Cortex of kidney (tissue), 1 donor: Measurements from ENCODE around the gene NOP56.

Experiments used
- DNase-seq: peaks from one replicate; lab custom pipeline; 2025; lab: John Stamatoyannopoulos, UW

The NOP56 gene, protein sequence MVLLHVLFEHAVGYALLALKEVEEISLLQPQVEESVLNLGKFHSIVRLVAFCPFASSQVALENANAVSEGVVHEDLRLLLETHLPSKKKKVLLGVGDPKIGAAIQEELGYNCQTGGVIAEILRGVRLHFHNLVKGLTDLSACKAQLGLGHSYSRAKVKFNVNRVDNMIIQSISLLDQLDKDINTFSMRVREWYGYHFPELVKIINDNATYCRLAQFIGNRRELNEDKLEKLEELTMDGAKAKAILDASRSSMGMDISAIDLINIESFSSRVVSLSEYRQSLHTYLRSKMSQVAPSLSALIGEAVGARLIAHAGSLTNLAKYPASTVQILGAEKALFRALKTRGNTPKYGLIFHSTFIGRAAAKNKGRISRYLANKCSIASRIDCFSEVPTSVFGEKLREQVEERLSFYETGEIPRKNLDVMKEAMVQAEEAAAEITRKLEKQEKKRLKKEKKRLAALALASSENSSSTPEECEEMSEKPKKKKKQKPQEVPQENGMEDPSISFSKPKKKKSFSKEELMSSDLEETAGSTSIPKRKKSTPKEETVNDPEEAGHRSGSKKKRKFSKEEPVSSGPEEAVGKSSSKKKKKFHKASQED

DNA sequence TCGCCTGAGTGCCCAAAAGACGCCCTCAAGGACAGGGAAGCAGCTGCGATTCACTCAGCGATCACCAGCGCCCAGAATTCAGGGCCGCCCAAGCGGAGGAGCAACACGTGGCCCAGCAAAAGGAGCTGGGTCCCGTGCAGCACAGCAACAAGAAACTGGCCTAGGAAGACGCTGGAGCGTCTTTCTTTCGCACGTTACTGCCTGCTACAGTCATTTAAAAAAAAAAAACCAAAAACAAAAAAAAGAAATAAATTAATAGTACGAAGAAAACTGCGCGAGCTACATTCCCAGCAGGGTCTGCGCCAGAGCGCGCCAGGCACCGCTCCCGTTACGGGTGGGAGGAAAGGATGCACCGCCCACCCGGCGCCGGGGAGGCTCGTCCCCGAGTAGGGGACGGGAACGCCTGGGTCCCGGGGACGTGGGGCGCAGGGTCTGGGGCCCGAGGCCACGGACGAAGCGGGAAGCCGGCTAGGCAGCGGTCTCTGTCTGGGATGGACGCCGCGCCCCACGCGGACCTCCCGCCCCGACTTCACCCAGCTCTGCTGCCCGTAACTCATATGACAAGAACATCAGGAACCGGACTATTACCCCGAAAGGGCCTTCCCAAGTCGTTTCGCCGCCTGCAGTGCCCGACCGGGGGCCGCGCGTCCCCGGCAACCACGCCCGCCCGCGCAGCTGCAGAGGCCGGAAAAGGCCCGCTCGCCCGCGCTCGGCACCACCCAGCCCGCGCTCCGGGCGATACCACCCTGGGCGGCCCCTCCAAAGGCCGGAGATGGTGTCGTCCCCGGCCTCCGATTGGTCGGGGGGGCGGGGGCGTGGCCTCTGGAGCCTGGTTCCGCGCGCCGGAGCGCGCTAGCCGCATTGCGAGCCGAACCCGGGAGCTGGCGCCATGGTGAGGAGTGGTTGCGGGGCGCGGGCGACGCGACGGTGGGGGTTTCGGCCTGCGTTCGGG, at the start of gene NOP56:
TSS of gene NOP56 (plus strand) at position 861 of the 952 bp plus-strand sequence. CDS start at position 890, 29 bp downstream.
- DNase-seq = peak; percentile 55

DNA sequence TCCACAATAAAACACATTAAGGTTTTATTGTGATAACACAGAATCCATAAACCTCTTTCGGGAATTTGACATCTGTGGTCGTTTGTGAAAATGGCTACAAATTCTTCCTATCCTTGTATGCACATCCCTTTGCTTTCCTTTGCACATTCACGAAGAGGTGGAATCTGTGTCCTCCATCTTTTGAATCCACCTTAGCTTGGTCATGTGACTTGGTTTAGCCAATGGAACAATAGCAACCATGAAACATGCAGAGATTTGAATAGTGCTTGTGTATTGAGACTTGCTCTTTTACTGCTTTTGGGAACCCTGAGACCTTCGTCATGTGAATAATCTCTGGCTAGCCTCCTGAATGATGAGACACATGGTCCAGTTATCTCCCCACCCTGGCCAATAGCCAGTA, 49.7 kb upstream of the NOP56 start:
- DNase-seq = no peak

DNA sequence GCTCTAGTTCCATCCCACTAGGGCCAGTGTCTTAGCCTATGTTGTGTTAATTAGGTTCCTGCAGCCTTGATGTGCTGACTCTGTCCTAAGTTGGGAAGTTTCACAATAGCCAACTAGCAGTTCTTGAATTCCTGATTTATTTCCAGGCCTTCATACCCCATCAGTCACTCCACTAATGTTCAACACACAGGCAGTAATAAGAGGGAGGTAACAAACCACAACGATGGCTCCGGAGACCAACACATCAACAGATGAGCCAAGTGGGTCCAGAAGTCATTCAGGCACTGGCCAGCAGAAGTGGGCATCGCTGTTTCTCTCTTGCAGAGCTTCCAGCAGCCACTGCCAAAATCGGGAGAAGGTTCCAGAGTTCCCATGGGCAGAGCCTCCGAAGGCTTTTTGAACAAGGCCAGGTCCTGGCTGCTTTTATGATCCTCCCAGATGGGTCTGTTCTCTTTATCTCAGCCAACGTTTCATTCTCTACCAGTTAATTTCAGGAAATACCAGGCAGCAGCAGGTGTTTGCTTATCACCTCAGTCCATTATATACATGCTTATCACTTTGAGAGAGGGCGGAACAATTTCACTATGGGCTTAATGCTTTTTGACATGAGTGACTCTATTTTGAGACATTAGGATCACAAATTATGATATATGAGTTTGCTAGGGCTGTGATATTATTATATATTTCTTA, 48.5 kb upstream of the NOP56 start:
- DNase-seq = no peak

DNA sequence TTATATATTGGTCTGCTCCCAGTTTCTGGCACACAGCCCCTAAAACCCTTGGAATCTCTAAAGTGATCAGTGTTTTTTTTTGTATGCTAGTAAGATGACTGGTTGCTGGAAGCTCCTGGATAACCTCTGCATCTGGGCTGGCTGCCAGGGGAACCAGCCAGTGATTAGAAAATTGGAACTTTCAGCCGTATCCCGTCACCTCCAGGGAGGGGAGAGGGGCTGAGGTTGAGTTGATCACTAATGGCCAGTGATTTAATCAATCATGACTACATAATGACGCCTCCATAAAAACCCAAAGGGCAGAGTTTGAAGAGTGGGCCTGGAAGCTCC, 48.0 kb upstream of the NOP56 start:
- no peak for DNase-seq

DNA sequence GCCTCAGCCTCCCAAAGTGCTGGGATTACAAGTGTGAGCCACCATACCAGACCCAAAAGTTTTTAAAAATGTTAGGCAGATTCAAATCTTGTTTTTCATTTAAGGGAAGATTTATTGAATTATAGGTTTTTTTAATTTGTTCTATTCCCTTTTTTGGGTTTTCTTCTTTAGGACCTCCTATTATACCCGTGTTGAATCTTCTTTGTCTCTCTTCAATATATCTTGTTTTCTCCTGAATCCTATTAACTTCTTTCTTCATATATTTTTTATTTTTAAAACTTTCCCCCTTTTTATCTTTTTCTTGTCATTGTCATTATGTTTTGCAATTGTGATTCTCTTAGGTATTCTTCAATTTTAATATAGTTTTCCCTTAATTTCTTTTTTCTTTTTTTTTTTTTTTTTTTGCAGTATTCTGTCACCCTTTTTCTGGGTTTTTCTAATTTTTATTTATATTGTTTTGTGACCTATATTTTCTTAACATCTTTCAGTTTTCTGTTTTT, 45.9 kb upstream of the NOP56 start:
- no peak for DNase-seq

DNA sequence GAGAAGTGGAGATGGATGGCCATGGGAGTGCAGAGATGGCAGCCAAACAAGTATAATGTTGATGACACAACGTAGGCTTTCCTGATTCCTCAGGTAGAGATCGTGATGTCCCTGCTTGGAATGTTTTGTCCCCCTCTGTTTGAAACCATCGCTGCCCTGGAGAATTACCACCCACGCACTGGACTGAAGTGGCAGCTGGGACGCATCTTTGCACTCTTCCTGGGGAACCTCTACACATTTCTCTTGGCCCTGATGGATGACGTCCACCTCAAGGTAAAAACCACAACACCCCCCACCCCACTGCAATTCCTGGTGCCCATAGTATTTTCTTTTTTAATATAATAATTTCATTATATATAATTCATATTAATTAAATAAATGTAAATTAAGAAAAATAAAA, 42.1 kb upstream of the NOP56 start:
- DNase-seq = no peak

DNA sequence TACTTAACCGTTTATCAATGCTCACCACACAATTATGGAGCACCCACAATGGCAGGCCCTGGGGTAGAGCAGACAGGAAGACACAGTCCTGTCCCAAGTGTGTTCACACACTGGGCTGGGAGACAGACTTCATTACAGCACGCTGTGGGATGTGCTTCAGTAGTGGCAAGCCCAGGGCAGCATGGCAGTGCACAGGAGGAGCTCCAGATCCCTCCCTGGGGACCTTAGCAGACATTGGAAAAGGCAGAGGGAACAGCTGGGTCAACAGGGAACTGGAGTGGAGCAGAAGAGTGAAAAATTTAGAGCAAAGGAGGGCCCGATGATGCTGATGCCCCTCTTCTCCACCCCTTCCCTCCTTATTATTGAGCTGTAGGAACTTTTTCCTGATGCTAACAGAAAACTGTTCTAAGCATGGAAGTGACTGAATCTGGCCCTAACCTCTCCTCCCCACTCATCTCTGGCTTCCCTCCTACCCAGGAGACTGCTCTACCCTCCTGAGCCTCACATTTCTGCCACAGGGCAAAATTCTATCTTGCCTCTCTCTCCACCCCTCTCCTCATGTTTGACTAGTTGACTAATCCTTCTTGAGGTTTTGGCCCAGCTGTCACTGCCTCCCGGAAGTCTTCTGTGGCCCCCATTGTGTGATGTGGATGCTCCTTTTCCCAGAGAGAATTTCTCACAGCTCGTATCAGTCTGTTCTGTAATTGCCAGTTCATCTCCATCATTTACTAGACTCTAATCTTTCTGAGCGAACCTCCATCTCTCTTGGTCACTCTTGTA, 41.3 kb upstream of the NOP56 start:
- DNase-seq = no peak

DNA sequence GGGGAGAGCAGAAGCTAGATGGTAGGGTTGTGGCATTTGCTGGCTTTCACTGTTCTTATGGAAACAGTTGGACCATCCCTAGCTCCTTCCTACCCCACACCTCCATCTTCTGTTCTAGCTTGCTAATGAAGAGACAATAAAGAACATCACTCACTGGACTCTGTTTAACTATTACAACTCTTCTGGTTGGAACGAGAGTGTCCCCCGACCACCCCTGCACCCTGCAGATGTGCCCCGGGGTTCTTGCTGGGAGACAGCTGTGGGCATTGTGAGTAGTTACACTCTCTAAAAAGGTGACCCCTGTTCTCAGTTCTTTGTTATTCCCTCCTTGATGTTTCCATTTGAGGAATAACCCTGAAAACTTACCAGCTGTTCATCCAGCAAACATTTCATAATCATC, 40.4 kb upstream of the NOP56 start:
- no peak for DNase-seq

DNA sequence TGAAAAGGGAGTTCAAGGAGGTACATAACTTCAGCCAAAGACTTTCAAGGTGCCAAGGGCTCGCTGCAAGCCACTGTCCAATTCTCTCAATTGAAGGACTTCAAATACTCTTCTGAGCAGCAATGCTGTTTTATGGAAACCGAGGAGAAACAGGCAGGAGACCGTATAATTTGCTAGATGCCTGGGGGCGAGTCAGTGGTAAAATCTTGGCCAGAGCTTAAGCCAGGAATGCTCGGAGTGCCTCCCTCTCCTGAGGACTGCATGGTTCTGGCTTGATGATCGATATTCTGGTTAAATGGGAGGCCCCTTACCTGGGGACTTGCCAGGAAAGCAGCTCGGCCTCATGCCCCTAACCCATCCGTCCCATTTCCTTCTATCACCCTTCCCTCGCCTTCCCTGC, 35.8 kb upstream of the NOP56 start:
- DNase-seq = no peak

DNA sequence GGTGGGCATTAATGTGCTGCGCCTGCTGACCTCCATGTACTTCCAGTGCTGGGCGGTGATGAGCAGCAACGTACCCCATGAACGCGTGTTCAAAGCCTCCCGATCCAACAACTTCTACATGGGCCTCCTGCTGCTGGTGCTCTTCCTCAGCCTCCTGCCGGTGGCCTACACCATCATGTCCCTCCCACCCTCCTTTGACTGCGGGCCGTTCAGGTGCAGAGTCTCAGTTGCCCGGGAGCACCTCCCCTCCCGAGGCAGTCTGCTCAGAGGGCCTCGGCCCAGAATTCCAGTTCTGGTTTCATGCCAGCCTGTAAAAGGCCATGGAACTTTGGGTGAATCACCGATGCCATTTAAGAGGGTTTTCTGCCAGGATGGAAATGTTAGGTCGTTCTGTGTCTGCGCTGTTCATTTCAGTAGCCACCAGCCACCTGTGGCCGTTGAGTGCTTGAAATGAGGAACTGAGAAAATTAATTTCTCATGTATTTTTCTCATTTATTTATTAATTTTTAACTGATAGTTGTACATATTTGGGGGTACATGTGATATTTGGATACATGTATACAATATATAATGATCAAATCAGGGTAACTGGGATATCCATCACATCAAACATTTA, 35.2 kb upstream of the NOP56 start:
- DNase-seq = no peak

DNA sequence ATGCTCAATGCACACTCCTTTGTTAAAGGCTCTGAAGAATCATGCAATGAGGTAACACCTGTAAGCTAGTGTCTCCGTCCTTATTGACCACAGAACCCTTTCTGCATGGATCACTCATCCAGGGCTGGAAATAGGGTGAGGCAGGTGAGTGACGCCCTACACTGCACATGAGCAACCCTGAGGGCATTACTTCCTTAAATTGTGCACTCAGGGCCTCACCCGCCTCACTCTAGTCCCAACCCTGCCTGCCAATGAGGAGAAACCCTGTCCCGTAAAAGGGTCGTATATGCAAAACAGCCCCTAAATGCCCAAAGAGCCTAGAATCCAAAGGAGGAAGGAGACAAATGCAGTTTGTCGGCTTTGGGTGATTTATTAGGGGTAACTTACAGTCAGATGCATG, 33.6 kb upstream of the NOP56 start:
- no peak for DNase-seq

DNA sequence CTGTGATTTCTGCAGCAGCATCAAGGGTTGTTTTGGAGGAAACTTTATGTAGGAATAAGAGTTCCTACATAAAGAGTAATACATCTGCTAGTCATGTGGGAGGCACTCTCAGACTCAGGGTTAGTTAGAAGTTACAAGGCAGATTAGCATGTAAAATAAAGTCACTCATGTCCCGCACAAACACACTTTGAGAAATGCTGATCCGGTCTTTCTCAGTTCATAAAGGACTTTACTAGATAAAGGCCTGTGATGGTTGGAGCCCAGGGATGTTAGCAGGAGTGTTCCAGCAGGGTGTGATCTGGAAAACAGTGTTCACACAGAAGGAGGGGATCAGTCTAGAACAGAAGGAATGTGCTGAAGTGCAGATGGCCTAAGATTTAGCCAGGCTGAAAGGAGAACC, 33.1 kb upstream of the NOP56 start:
- no peak for DNase-seq

DNA sequence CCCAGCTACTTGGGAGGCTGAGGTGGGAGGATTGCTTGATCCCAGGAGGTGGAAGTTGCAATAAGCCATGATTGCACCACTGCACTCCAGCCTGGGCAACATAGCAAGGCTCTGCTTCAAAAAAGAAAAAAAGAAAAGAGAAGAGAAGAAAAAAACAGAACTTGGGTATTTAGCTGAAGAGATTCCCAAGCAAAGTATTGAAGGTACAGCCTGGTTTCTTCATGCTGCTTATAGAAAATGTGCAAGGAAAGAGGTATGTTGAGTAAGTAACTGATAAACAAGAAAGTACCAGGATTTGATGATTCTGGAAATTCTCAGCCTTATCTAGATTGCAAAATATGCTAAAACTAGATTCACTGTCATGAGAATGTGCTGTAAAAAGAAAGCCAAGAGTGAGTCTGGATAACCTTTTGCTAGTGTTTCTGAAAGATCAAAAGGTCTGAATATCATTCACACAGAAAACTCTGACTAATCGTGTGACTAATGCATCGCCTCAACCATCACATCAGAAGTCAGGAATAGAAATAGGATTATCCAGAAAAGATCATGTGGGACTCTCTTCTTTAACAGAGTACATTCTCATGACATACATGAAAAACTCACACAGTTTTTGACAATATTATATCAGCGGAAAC, 32.4 kb upstream of the NOP56 start:
- no peak for DNase-seq

DNA sequence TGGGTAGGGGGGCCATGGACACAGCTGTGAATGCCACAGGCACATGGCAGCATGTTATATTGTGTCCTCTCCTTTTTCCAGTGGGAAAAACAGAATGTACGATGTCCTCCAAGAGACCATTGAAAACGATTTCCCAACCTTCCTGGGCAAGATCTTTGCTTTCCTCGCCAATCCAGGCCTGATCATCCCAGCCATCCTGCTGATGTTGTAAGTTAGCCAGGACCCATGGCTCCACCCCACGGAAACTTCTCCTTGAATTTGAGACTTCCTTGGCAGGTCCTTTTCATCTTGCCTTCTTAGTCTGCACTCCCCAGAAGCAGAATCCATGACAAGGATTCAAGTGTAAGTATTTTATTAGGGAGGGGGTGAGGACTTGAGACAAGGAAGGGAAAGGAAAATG, 28.2 kb upstream of the NOP56 start:
- DNase-seq = no peak

DNA sequence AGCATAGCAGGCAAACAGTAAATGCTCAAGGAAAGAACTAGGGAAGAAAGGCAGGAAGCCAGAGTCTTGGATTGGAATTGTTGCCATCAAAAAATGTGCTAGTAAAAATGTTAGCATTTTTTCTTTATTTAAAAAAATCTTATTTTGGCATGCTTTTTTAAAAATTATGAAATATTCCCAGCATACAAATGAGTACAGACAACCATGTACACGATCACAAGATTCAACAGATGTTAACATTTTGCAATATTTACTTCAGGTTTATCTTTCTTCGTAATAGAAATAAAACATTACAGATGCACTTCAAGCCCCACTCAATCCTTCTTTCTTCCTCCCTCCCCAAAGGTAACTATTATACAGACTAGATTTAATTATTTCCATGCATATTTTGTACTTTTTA, 27.4 kb upstream of the NOP56 start:
- DNase-seq = no peak

DNA sequence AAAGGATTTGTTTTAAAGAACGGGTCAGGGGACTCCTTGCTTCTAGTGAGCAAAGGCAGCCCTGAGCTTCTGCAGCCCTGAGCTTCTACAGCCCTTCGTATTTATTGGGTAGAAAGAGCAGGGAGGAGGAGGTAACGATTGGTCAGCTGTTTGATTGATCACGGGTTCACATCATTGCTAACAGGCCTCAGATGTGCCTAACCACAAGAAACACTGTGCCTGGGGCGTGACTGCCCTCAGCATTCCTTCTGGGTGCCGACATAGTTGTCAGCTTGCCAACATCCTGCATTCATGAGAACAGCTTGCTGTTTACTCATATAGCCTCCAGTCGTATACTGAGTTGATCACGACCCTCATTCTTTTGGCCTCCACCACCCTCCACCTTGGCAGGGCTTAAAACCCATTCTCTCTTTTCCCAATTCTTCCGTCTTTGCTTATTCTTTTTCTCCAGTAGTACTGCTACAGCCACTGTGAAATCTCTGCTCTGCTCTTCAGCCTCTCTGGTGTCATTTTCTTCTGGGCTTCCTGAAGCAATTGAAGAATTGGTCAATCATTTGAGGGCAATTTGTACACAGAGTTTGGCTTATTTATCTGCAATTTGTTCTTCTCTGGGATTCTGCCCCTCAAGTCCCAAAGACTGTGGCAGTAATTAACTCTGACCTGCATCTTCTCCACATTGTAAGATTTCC, 25.4 kb upstream of the NOP56 start:
- DNase-seq = no peak

DNA sequence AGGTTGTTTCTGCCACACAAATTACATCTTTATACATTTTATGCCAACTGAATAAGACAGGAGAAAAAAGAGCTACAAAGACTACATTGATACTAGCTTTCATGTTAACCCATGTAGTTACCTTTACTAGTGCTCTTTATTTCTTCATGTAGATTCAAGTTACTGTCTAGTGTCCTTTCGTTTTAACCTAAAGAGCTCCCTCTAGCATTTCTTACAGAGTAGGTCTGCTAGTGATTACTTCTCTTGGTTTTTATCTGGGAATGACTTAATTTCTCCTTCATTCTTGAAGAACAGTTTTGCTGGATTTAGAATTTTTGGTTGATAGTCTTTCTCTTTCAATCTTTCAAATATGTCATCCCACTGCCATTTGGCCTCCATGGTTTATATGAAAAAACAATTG, 21.2 kb upstream of the NOP56 start:
- DNase-seq = no peak

DNA sequence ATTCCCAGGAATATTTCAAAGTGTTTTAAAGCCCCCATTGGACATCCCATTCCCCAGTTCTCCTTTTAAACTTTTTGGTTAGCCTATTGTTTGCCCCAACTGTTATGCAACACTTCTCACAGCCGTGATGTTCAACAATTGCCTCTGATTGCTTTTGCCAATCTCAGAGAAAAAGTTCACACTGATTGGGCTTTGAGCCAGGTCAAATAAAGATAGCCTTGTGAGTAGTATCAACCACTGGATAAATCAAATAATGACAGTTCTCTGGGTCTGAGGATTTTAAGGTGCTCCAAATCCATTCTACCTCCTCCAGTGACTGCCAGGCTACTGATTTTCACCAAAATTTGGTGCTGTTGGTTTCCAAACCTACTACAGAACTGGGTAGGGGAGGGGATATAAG, 19.1 kb upstream of the NOP56 start:
- no peak for DNase-seq

DNA sequence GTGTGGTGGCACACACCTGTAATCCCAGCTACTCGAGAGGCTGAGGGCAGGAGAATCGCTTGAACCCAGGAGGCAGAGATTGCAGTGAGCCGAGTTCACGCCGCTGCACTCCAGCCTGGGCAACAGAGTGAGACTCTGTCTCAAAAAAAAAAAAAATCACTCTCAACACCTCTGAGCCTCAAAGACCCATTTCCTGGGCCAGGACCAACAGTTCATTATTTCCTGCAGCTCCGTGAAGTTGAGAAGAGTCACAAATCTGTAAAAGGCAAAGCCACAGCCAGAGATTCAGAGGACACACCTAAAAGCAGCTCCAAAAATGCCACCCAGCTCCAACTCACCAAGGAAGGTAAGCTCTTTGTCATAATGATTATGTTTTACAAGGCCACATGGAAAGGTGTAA, 15.2 kb upstream of the NOP56 start:
- no peak for DNase-seq

DNA sequence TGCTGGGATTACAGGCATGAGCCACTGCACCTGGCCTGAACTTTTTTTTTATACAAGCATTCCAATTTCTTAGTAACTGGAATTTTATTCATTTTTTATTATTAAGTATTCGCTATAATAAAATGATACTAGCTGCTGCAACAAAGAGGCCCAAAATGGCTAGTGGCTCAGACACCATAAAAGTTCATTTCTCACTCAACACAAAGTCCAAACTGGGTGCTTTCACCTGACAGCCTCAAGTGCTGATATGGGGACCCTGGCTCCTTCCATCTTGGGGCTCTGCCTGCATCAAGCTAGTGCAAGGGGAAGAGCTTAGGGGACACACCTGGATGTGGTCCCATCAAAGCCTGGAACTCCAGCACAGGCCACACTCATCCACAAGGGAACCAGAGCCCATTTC, 12.2 kb upstream of the NOP56 start:
- DNase-seq = no peak
